Smooth muscle cell (in vitro differentiated cells): Measurements from ENCODE around the gene DCAF17. TPM values are rescaled to one million over a fixed set of nuclear protein-coding genes. Genes with fewer than 3 reads are reported as not detected.

Experiments
- DNase-seq: peaks from one replicate; lab custom pipeline; 2025; ENCODE audit not compliant: unreplicated experiment; lab: John Stamatoyannopoulos, UW
- H2AFZ ChIP-seq: fragments of 200-600 bp; sonication (generic); 2 replicates; pipeline ENCODE4 v1.6.0; 2016; ENCODE audit warnings: antibody characterized with exemption, low read depth, mild to moderate bottlenecking
- H3F3A ChIP-seq: fragments of 200-600 bp; sonication (generic); 2 replicates; pipeline ENCODE4 v1.6.0; 2017; ENCODE audit warnings: antibody characterized with exemption, low read depth
- H3K27ac ChIP-seq: fragments of 200-600 bp; sonication (generic); 2 replicates; pipeline ENCODE4 v1.5.1; 2016; ENCODE audit warnings: low read depth, mild to moderate bottlenecking
- H3K27me3 ChIP-seq: fragments of 200-600 bp; sonication (generic); 2 replicates; pipeline ENCODE4 v1.6.1; 2016; ENCODE audit warnings: low read depth, mild to moderate bottlenecking
- H3K36me3 ChIP-seq: fragments of 200-600 bp; sonication (generic); 2 replicates; pipeline ENCODE4 v1.5.1; 2016; ENCODE audit warnings: low read depth
- H3K4me1 ChIP-seq: fragments of 200-600 bp; sonication (generic); 2 replicates; pipeline ENCODE4 v1.5.1; 2016; ENCODE audit warnings: low read depth
- H3K4me2 ChIP-seq: fragments of 200-600 bp; sonication (generic); 2 replicates; pipeline ENCODE4 v1.6.0; 2016; ENCODE audit warnings: mild to moderate bottlenecking
- H3K4me3 ChIP-seq: fragments of 200-600 bp; sonication (generic); 2 replicates; pipeline ENCODE4 v1.5.1; 2016; ENCODE audit warnings: mild to moderate bottlenecking
- H3K79me2 ChIP-seq: fragments of 200-600 bp; sonication (generic); 2 replicates; pipeline ENCODE4 v1.6.0; 2016; ENCODE audit warnings: low read depth, mild to moderate bottlenecking
- H3K9ac ChIP-seq: fragments of 200-600 bp; sonication (generic); 2 replicates; pipeline ENCODE4 v1.6.0; 2016; ENCODE audit warnings: low read depth
- H3K9me3 ChIP-seq: fragments of 200-600 bp; sonication (generic); replicated peaks from 2 replicates; pipeline ENCODE4 v1.5.1; 2016; ENCODE audit warnings: low read depth
- H4K20me1 ChIP-seq: fragments of 200-600 bp; sonication (generic); 2 replicates; pipeline ENCODE4 v1.6.0; 2016; ENCODE audit warnings: low read depth
- CTCF ChIP-seq: fragments of 200-600 bp; sonication (generic); IDR thresholded peaks from 2 replicates; pipeline ENCODE4 v1.5.1; 2017; ENCODE audit warnings: borderline replicate concordance, mild to moderate bottlenecking, antibody characterized with exemption; ENCODE audit not compliant: insufficient read depth, poor library complexity, severe bottlenecking
- WGBS: methylation state at CpG from one replicate; pipeline ENCODE4 v1.1.7; 2016; ENCODE audit warnings: low lambda C conversion rate; 5-methylcytosine and 5-hydroxymethylcytosine counted together
- polyA plus RNA-seq: library from polyadenylated mRNA; unstranded; fragments of >200 nt; fragmentation: Nextera tagmentation; extraction: Ambion mirVana; gene quantifications from 2 replicates; pipeline ENCODE4 v1.2.1, GENCODE V29; 2016
- total RNA-seq: library from RNA; depleted of rRNA; stranded (reverse); fragments of >200 nt; gene quantifications from 2 replicates; pipeline ENCODE4 v1.2.3, GENCODE V29; 2014

Gene DCAF17
- total and polyA plus RNA-seq, 2 experiments from 2014 or later, result 4.3 to 17.2 TPM

- Histone ChIP-seq H2AFZ (no peak overlapping the region), H3K27me3 (no peaks in the 10 kb centered on the region), H3K4me2 (no peak overlapping the region), H3K4me1 (no peaks in the 10 kb centered on the region), H3K9me3 (no peaks in the 10 kb centered on the region), H3K9ac (no peak overlapping the region), H3K79me2 (peaks cover 8% of the 10 kb centered on the region), H3K4me3 (no peak overlapping the region), H4K20me1 (peaks cover 7% of the 10 kb centered on the region), H3F3A (no peaks in the 10 kb centered on the region), H3K27ac (no peak overlapping the region), H3K36me3 (no peaks in the 10 kb centered on the region)
- TF ChIP-seq CTCF, result no peak
- 87% methylated on average over 2 of the region's 2 CpGs for WGBS
- DNase-seq, result no peak
Measured at GRCh38 chr2:171391532-171391931, 42.5 kb upstream of the DCAF17 start.

DNA sequence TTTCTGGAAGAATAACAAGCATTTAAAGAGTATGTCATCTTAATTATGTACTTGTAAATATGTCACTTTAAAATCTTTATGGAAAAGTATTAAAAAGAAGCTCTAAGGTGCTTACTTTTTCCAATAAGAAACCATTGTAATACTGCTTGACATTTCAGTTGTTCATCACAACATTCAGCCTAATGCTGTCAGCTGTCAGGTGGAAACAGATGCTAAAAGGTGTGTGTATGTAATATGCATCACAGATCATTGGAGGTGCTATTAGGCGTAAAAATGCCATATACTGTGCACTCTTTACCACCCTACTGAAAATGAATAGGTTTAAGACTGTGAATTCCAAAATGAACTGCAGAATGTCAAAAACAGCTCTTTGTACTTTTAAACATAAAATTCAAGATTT lies 40.5 kb upstream of the DCAF17 start:
- no peak overlapping the region for H3K4me3 ChIP-seq
- H4K20me1 ChIP-seq, result peaks cover 7% of the 10 kb centered on the region
- no peaks in the 10 kb centered on the region for H3K4me1 ChIP-seq
- WGBS, result 94% methylated on average over 1 of the region's 1 CpG
- H3K27ac ChIP-seq, result no peak overlapping the region
- H3K27me3 ChIP-seq, result no peaks in the 10 kb centered on the region
- TF ChIP-seq CTCF, result no peak
- no peaks in the 10 kb centered on the region for H3K36me3 ChIP-seq
- H2AFZ ChIP-seq, result no peak overlapping the region
- DNase-seq, result no peak
- H3K79me2 ChIP-seq, result peaks cover 20% of the 10 kb centered on the region
- H3K4me2 ChIP-seq, result no peak overlapping the region
- H3K9ac ChIP-seq, result no peak overlapping the region
- H3K9me3 ChIP-seq, result no peaks in the 10 kb centered on the region
- no peaks in the 10 kb centered on the region for H3F3A ChIP-seq

DNA sequence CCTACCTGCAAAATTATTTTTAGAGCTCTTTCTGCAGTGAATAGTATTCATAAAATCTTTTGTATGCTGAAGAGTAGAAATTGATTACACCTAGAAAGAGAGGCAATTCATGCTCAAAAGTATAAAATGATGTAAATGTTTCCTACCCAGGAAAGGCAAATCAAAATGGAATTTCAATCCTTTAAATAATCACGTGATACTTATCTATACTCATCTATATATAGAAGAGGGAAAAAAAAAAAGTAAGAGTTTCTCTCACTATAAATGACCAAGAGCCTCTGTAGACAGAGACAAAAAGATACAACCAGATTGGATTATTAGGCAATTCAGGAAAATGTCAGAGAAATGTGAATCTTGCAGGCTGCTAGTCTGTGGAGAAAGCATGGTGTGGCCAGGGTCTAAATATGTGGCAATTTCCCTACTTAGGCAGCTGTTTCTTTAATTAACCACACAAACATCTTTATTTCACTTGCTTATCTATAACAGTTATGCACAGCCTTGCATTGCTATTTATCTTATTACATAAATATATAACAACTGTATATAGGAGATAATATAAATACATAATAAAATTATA lies 39.8 kb upstream of the DCAF17 start:
- no peak overlapping the region for H3K4me3 ChIP-seq
- TF ChIP-seq CTCF, result no peak
- H4K20me1 ChIP-seq, result peaks cover 7% of the 10 kb centered on the region
- peaks cover 20% of the 10 kb centered on the region for H3K79me2 ChIP-seq
- 91% methylated on average over 1 of the region's 1 CpG for WGBS
- H3F3A ChIP-seq, result no peaks in the 10 kb centered on the region
- no peak for DNase-seq
- no peaks in the 10 kb centered on the region for H3K4me1 ChIP-seq
- no peak overlapping the region for H3K4me2 ChIP-seq
- H2AFZ ChIP-seq, result no peak overlapping the region
- no peaks in the 10 kb centered on the region for H3K27me3 ChIP-seq
- no peak overlapping the region for H3K9ac ChIP-seq
- H3K9me3 ChIP-seq, result no peaks in the 10 kb centered on the region
- no peaks in the 10 kb centered on the region for H3K36me3 ChIP-seq
- H3K27ac ChIP-seq, result no peak overlapping the region

- no peak overlapping the region for H3K4me3 ChIP-seq
- H2AFZ ChIP-seq, result no peak overlapping the region
- no peaks in the 10 kb centered on the region for H3K9me3 ChIP-seq
- H3K79me2 ChIP-seq, result peaks cover 30% of the 10 kb centered on the region
- H3K9ac ChIP-seq, result no peak overlapping the region
- no peak overlapping the region for H3K4me2 ChIP-seq
- no peak for DNase-seq
- no peaks in the 10 kb centered on the region for H3K4me1 ChIP-seq
- H3K27ac ChIP-seq, result no peak overlapping the region
- no peaks in the 10 kb centered on the region for H3K36me3 ChIP-seq
- TF ChIP-seq CTCF, result no peak
- no peaks in the 10 kb centered on the region for H3F3A ChIP-seq
- H4K20me1 ChIP-seq, result peaks cover 7% of the 10 kb centered on the region
- H3K27me3 ChIP-seq, result no peaks in the 10 kb centered on the region
Measured at GRCh38 chr2:171399292-171399691, 34.7 kb upstream of the DCAF17 start.
